GM19468 (cell line): Measurements from ENCODE around the gene RANBP2.

ENCODE experiments used
- ATAC-seq: cut with Tn5 transposase; IDR thresholded peaks from one replicate; pipeline ENCODE4 v1.9.1; 2021; ENCODE audit warnings: mild to moderate bottlenecking, moderate library complexity, moderate number of reproducible peaks; ENCODE audit not compliant: unreplicated experiment; ENCODE audit errors: extremely low read depth

Gene RANBP2

GRCh38 chr2:108829578-108830310 lies 110.5 kb downstream of the RANBP2 start:
- ATAC-seq, result no peak

- no peak for ATAC-seq
Measured at GRCh38 chr2:108833219-108833618, 113.9 kb downstream of the RANBP2 start.

GRCh38 chr2:108834620-108835019 lies 115.3 kb downstream of the RANBP2 start:
- no peak for ATAC-seq

GRCh38 chr2:108835040-108835439 lies 115.8 kb downstream of the RANBP2 start:
- no peak for ATAC-seq
